CD14-positive monocyte (primary cell): ENCODE results near the gene HERPUD1. TPM values are rescaled to one million over a fixed set of nuclear protein-coding genes. Genes with fewer than 3 reads are reported as not detected.

ENCODE experiments used
- DNase-seq, 3 donors: peaks; one replicate each; pipeline ENCODE4 v3.0.0-alpha.2; 2011 to 2022
- H2AFZ ChIP-seq: 2 replicates; pipeline ENCODE4 v1.6.0; 2012; ENCODE audit warnings: mild to moderate bottlenecking, low read depth, low read length, inconsistent platforms; ENCODE audit not compliant: insufficient read depth, poor library complexity, severe bottlenecking
- H3K27ac ChIP-seq, 2 donors: 1 replicate in 1 of 2; 2 replicates in 1 of 2; pipeline ENCODE4 v1.5.1; 2012 to 2013; ENCODE audit warnings: low read length in 2 of 2, control low read depth in 1 of 2, inconsistent platforms in 1 of 2, low read depth in 1 of 2, mild to moderate bottlenecking in 1 of 2
- H3K27me3 ChIP-seq, 2 donors: one replicate each; pipeline versions ENCODE4 v1.6.0 to v1.6.1; 2011 to 2013; ENCODE audit warnings: low read length in 2 of 2; ENCODE audit not compliant: control insufficient read depth in 2 of 2, insufficient read depth in 2 of 2
- H3K36me3 ChIP-seq, 2 donors: replicated peaks in 1 of 2; 1 replicate in 1 of 2; 2 replicates in 1 of 2; pipeline versions ENCODE4 v1.5.1 to v1.6.1; 2012 to 2013; ENCODE audit warnings: low read length in 2 of 2, control low read depth in 1 of 2, inconsistent platforms in 1 of 2, mild to moderate bottlenecking in 1 of 2; ENCODE audit not compliant: insufficient read depth in 2 of 2, control insufficient read depth in 1 of 2
- H3K4me1 ChIP-seq, 2 donors: 1 replicate in 1 of 2; 2 replicates in 1 of 2; pipeline versions ENCODE4 v1.5.1 to v1.6.1; 2012 to 2013; ENCODE audit warnings: low read length in 2 of 2, control low read depth in 1 of 2, inconsistent platforms in 1 of 2, mild to moderate bottlenecking in 1 of 2, moderate library complexity in 1 of 2; ENCODE audit not compliant: insufficient read depth in 2 of 2, control insufficient read depth in 1 of 2
- H3K4me2 ChIP-seq: replicated peaks from 2 replicates; pipeline ENCODE3; 2012; ENCODE audit warnings: low read length, moderate library complexity, mild to moderate bottlenecking; ENCODE audit not compliant: poor library complexity, severe bottlenecking; ENCODE audit errors: extremely low read depth
- H3K4me3 ChIP-seq, 3 experiments: fragments of 200-600 bp in 1 of 3; sonication (generic) in 1 of 3; replicated peaks in 1 of 3; 1 replicate in 2 of 3; 2 replicates in 1 of 3; pipeline ENCODE4 v1.5.1; 2011 to 2013; ENCODE audit warnings: low read length in 3 of 3, mild to moderate bottlenecking in 3 of 3, control low read depth in 2 of 3, low read depth in 2 of 3, inconsistent platforms in 1 of 3, moderate library complexity in 1 of 3
- H3K79me2 ChIP-seq: 2 replicates; pipeline ENCODE4 v1.6.0; 2012; ENCODE audit warnings: mild to moderate bottlenecking, control low read depth, inconsistent platforms, low read length, moderate library complexity; ENCODE audit not compliant: insufficient read depth
- H3K9ac ChIP-seq: 2 replicates; pipeline ENCODE4 v1.6.0; 2017; ENCODE audit warnings: low read length, mild to moderate bottlenecking; ENCODE audit not compliant: insufficient read depth, poor library complexity, severe bottlenecking
- H3K9me3 ChIP-seq, 2 donors: replicated peaks in 1 of 2; 1 replicate in 1 of 2; 2 replicates in 1 of 2; pipeline versions ENCODE4 v1.5.1 to v1.6.1; 2012 to 2013; ENCODE audit warnings: low read length in 2 of 2, control low read depth in 1 of 2; ENCODE audit not compliant: control insufficient read depth in 1 of 2, insufficient read depth in 1 of 2
- H4K20me1 ChIP-seq: 2 replicates; pipeline ENCODE4 v1.6.0; 2012; ENCODE audit warnings: mild to moderate bottlenecking, low read length, control low read depth, moderate library complexity; ENCODE audit not compliant: insufficient read depth
- H3K27ac Mint-ChIP-seq, 7 donors: one replicate each; pipeline ENCODE4 v1.8.0; 2020; ENCODE audit warnings: mild to moderate bottlenecking in 7 of 7, mixed read lengths in 7 of 7, moderate library complexity in 6 of 7, inconsistent platforms in 2 of 7
- H3K27me3 Mint-ChIP-seq, 3 donors: one replicate each; pipeline ENCODE4 v1.8.0; 2021 to 2022; ENCODE audit warnings: low read depth in 3 of 3, mild to moderate bottlenecking in 3 of 3, mixed read lengths in 3 of 3, moderate library complexity in 3 of 3, inconsistent platforms in 1 of 3
- H3K36me3 Mint-ChIP-seq, 2 donors: one replicate each; pipeline ENCODE4 v1.8.0; 2020; ENCODE audit warnings: mixed read lengths in 2 of 2, inconsistent platforms in 1 of 2, mild to moderate bottlenecking in 1 of 2
- H3K4me1 Mint-ChIP-seq: one replicate; pipeline ENCODE4 v1.8.0; 2020; ENCODE audit warnings: mild to moderate bottlenecking, mixed read lengths
- H3K4me3 Mint-ChIP-seq, 2 donors: one replicate each; pipeline ENCODE4 v1.8.0; 2020; ENCODE audit warnings: mild to moderate bottlenecking in 2 of 2, mixed read lengths in 2 of 2, moderate library complexity in 1 of 2
- H3K9me3 Mint-ChIP-seq, 7 donors: one replicate each; pipeline ENCODE4 v1.8.0; 2020 to 2022; ENCODE audit warnings: mixed read lengths in 7 of 7, mild to moderate bottlenecking in 6 of 7, moderate library complexity in 6 of 7, inconsistent platforms in 2 of 7
- CTCF ChIP-seq: fragments of 200-600 bp; IDR thresholded peaks from one replicate; pipeline ENCODE4 v1.8.0; 2022; ENCODE audit warnings: antibody characterized with exemption, mild to moderate bottlenecking
- WGBS: methylation state at CpG from one replicate; pipeline ENCODE4 v1.1.5; 2013; ENCODE audit warnings: missing lambda C conversion rate; ENCODE audit not compliant: insufficient coverage; 5-methylcytosine and 5-hydroxymethylcytosine counted together
- intact Hi-C, 2 donors: fragments of 100-400 bp; cut with micrococcal nuclease; formaldehyde crosslinking; loops; one replicate each; pipeline versions ENCODE4 v1.15.0 to v1.15.1; 2023
- polyA plus RNA-seq, 3 donors: library from polyadenylated mRNA; depleted of rRNA in 1 of 3; unstranded in 2 of 3; stranded (reverse) in 1 of 3; fragments of 300-500 nt in 2 of 3; fragments of >200 nt in 1 of 3; fragmentation: Illumina TruSeq in 2 of 3; gene quantifications; 1 replicate in 2 of 3; 2 replicates in 1 of 3; pipeline ENCODE4 v1.2.3, GENCODE V29; 2012 to 2021

The HERPUD1 gene
- polyA plus RNA-seq, 3 donors, result 179 to 454 (median 186) TPM

GRCh38 chr16:56892705-56893104, 39.2 kb upstream of the HERPUD1 start:
- Histone ChIP-seq H3K4me1 (peaks cover 7 to 10% of the 10 kb centered on the region in 2 donors), H3K27ac (no peak overlapping the region), H3K79me2 (no peaks in the 10 kb centered on the region), H3K9me3 (no peaks in the 10 kb centered on the region), H3K36me3 (no peaks in the 10 kb centered on the region), H3K27me3 (no peaks in the 10 kb centered on the region), H3K4me2 (no peak overlapping the region), H3K9ac (no peak overlapping the region), H3K4me3 (no peak overlapping the region), H2AFZ (no peak overlapping the region), H4K20me1 (no peaks in the 10 kb centered on the region)
- DNase-seq, result no peak
- Mint-ChIP-seq H3K4me1 (peaks cover 9% of the 10 kb centered on the region), H3K36me3 (no peaks in the 10 kb centered on the region), H3K27ac (no peak overlapping the region), H3K9me3 (no peaks in the 10 kb centered on the region), H3K27me3 (peaks cover 16 to 17% (median 16%) of the 10 kb centered on the region in 3 donors), H3K4me3 (no peak overlapping the region)
- intact Hi-C loops, result no loop called here
- TF ChIP-seq CTCF, result no peak
- WGBS, result 98% methylated on average over 14 of the region's 14 CpGs

GRCh38 chr16:56894331-56894917, 37.5 kb upstream of the HERPUD1 start:
- Histone ChIP-seq H4K20me1 (no peaks in the 10 kb centered on the region), H3K27ac (no peak overlapping the region), H2AFZ (no peak overlapping the region), H3K9me3 (no peaks in the 10 kb centered on the region), H3K9ac (no peak overlapping the region), H3K36me3 (no peaks in the 10 kb centered on the region), H3K79me2 (no peaks in the 10 kb centered on the region), H3K4me2 (no peak overlapping the region), H3K27me3 (no peaks in the 10 kb centered on the region), H3K4me1 (peaks cover under 1 to 4% of the 10 kb centered on the region in 2 donors), H3K4me3 (no peak overlapping the region)
- intact Hi-C loops, result no loop called here
- 100% methylated on average over 2 of the region's 12 CpGs for WGBS
- H3K4me3 Mint-ChIP-seq, result no peak overlapping the region
- peaks cover 7% of the 10 kb centered on the region for H3K4me1 Mint-ChIP-seq
- H3K27ac Mint-ChIP-seq, result no peak overlapping the region
- no peak for DNase-seq
- no peak for TF ChIP-seq CTCF
- H3K9me3 Mint-ChIP-seq, result no peaks in the 10 kb centered on the region
- H3K27me3 Mint-ChIP-seq, result peaks cover 18 to 22% (median 22%) of the 10 kb centered on the region in 3 donors
- no peaks in the 10 kb centered on the region for H3K36me3 Mint-ChIP-seq
